ENCODE data around the gene FAM3A. TPM values are rescaled to one million over a fixed set of nuclear protein-coding genes. Genes with fewer than 3 reads are reported as not detected.

The FAM3A gene
- total RNA-seq, 1 experiment from 2014 or later, result 35.8 TPM

GRCh38 chrX:154546354-154547244 lies 30.6 kb upstream of the FAM3A start, which contains the start of gene G6PD:
Gene G6PD, minus strand, starts transcription at chrX:154546846. Its CDS starts 691 bp downstream, at chrX:154546155.
- TF ChIP-seq, protein P1, sequence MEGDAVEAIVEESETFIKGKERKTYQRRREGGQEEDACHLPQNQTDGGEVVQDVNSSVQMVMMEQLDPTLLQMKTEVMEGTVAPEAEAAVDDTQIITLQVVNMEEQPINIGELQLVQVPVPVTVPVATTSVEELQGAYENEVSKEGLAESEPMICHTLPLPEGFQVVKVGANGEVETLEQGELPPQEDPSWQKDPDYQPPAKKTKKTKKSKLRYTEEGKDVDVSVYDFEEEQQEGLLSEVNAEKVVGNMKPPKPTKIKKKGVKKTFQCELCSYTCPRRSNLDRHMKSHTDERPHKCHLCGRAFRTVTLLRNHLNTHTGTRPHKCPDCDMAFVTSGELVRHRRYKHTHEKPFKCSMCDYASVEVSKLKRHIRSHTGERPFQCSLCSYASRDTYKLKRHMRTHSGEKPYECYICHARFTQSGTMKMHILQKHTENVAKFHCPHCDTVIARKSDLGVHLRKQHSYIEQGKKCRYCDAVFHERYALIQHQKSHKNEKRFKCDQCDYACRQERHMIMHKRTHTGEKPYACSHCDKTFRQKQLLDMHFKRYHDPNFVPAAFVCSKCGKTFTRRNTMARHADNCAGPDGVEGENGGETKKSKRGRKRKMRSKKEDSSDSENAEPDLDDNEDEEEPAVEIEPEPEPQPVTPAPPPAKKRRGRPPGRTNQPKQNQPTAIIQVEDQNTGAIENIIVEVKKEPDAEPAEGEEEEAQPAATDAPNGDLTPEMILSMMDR (conservative IDR thresholded peaks at IDR 0.05; ENCODE audit: low read depth, low read length), result no peak
- no peak for TF ChIP-seq EZH2 (IDR thresholded peaks at IDR 0.05; ENCODE audit: borderline replicate concordance, low read depth, low read length, poor library complexity, severe bottlenecking)
- ChIA-PET CTCF (interaction anchor here (0.6 kb wide), 1 partner anchor 534 kb away, joined by 4 read pairs; no protein-coding TSS in a partner anchor), POLR2A (ENCODE audit: low non-redundant PET) (no interaction called here)
- H3K9me3 ChIP-seq (ENCODE audit: low read depth, low read length, poor library complexity, severe bottlenecking), result no peaks in the 10 kb centered on the region
- peaks cover 23% of the 10 kb centered on the region for H3K4me1 ChIP-seq (ENCODE audit: insufficient read depth, low read length, poor library complexity, severe bottlenecking)
- BruUV-seq (replicated peaks), result no TSS peak
- peak within 1 kb of the TSS; percentile 95 for H3K27ac ChIP-seq (ENCODE audit: low read depth, low read length, poor library complexity, severe bottlenecking)
- H3K4me3 ChIP-seq (ENCODE audit: low read depth, low read length, poor library complexity, severe bottlenecking), result peak within 1 kb of the TSS; percentile 91
- peak; percentile 75 for DNase-seq (ENCODE audit: low spot score)
- H3K27me3 ChIP-seq (replicated peaks; ENCODE audit: insufficient read depth, low read depth, low read length, poor library complexity), result no peaks in the 10 kb centered on the region
- H3K36me3 ChIP-seq (ENCODE audit: insufficient read depth, low read length, poor library complexity, severe bottlenecking), result peaks cover 9% of the 10 kb centered on the region
- intact Hi-C loops (cut with micrococcal nuclease; ENCODE audit: unreplicated experiment), result loop anchor here (10.0 kb wide), 1 partner anchor 198 kb away; no protein-coding TSS in a partner anchor

GRCh38 chrX:154545673-154546274 lies 29.7 kb upstream of the FAM3A start:
- DNase-seq (ENCODE audit: low spot score), result no peak
- Histone ChIP-seq H3K4me3 (ENCODE audit: low read depth, low read length, poor library complexity, severe bottlenecking) (peak overlapping the region; percentile 91), H3K27me3 (replicated peaks; ENCODE audit: insufficient read depth, low read depth, low read length, poor library complexity) (no peaks in the 10 kb centered on the region), H3K27ac (ENCODE audit: low read depth, low read length, poor library complexity, severe bottlenecking) (peak overlapping the region; percentile 95), H3K36me3 (ENCODE audit: insufficient read depth, low read length, poor library complexity, severe bottlenecking) (peaks cover 9% of the 10 kb centered on the region), H3K4me1 (ENCODE audit: insufficient read depth, low read length, poor library complexity, severe bottlenecking) (peaks cover 23% of the 10 kb centered on the region), H3K9me3 (ENCODE audit: low read depth, low read length, poor library complexity, severe bottlenecking) (no peaks in the 10 kb centered on the region)
- TF ChIP-seq, protein P1 (conservative IDR thresholded peaks at IDR 0.05; ENCODE audit: low read depth, low read length), result no peak
- TF ChIP-seq EZH2 (IDR thresholded peaks at IDR 0.05; ENCODE audit: borderline replicate concordance, low read depth, low read length, poor library complexity, severe bottlenecking), result no peak
- intact Hi-C loops (cut with micrococcal nuclease; ENCODE audit: unreplicated experiment), result loop anchor here (10.0 kb wide), 1 partner anchor 199 kb away; no protein-coding TSS in a partner anchor
- ChIA-PET CTCF (no interaction called here), POLR2A (ENCODE audit: low non-redundant PET) (no interaction called here)
- no TSS peak for BruUV-seq (replicated peaks)

DNA sequence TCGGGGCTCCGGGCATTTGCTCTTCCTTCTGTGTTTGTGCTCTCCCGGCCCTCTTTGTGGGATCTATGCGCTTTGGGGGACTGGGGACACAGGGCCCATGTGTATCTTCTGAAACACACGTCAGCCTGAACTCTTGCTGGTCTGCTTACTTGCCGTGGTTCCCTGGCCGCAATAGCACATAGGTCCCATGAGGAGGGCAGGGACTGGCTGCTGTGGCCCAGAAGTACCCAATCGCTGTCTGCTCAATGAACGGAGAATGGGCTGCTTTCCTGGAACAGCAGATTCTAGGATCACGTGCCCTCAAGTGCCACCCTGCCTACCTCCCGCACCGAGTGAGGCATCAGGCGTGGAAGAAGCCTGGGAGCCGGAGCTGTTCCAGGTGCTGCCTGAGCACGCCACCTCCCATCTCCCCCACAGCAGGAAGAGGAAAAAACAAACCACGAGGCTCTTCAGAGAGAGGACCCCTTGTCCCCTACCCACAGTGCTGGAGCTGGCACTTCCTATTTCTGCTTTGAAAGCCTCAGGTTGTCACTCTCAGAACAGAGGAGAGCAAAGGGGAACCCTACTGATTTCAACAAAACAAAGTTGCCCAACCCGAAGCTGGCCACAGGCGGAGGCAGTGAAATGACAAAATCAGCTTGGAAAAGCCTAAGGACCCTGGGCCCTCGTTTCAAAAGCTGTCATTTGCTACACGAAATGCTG lies 26.8 kb upstream of the FAM3A start:
- POLR2A ChIA-PET (ENCODE audit: low non-redundant PET), result no interaction called here
- no peak for DNase-seq (ENCODE audit: low spot score)
- TF ChIP-seq, protein P1 (conservative IDR thresholded peaks at IDR 0.05; ENCODE audit: low read depth, low read length), result no peak
- TF ChIP-seq EZH2 (IDR thresholded peaks at IDR 0.05; ENCODE audit: borderline replicate concordance, low read depth, low read length, poor library complexity, severe bottlenecking), result no peak
- H3K36me3 ChIP-seq (ENCODE audit: insufficient read depth, low read length, poor library complexity, severe bottlenecking), result peaks cover 9% of the 10 kb centered on the region
- no peaks in the 10 kb centered on the region for H3K27me3 ChIP-seq (replicated peaks; ENCODE audit: insufficient read depth, low read depth, low read length, poor library complexity)
- intact Hi-C loops (cut with micrococcal nuclease; ENCODE audit: unreplicated experiment), result loop anchor here (10.0 kb wide), 1 partner anchor 202 kb away; no protein-coding TSS in a partner anchor
- H3K9me3 ChIP-seq (ENCODE audit: low read depth, low read length, poor library complexity, severe bottlenecking), result no peaks in the 10 kb centered on the region
- BruUV-seq (replicated peaks), result TSS peak; percentile 57
- CTCF ChIA-PET, result no interaction called here
- H3K4me3 ChIP-seq (ENCODE audit: low read depth, low read length, poor library complexity, severe bottlenecking), result no peak overlapping the region
- peak overlapping the region; percentile 80 for H3K27ac ChIP-seq (ENCODE audit: low read depth, low read length, poor library complexity, severe bottlenecking)
- peaks cover 23% of the 10 kb centered on the region for H3K4me1 ChIP-seq (ENCODE audit: insufficient read depth, low read length, poor library complexity, severe bottlenecking)

Measured in A673 (cell line).